ENCODE measurements around the gene MAPKAPK3. TPM values are rescaled to one million over a fixed set of nuclear protein-coding genes. Genes with fewer than 3 reads are reported as not detected.

The MAPKAPK3 gene
- total RNA-seq, 1 experiment from 2014 or later, result 88.2 TPM

DNA sequence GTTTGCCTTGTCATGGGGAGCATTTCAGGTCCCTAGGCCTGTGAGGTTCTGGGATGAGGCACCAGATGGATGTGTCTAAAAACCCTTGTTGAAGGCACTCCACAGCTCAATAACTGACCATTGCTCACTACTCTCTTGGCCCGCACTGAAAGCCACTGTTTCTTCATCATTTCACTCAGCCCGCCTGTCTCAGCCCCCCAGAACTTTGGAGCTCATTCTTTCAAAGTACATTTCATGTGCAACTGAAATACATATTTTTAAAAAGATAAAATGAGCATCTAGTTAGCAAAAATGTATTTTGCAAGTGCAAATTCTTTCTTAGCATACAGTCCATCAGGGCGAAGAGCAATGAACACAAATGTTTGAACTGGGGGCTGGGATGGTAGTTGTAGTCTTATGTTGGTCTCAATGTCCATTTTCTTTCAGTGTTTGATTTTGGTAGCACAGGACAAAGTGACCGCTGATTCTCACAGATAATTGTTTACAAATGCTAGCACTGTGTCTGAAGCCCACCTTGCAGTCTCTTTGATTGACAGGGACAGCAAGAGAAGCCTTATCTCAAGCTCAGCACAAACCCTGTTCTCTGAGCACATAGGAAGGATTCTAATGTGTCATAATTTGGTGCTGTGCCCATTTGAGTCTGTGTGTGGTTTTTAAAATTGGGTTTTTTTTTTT, 28.1 kb upstream of the MAPKAPK3 start:
- TF ChIP-seq EZH2 (IDR thresholded peaks at IDR 0.05; ENCODE audit: low read depth), result no peak
- TF ChIP-seq, protein P1, sequence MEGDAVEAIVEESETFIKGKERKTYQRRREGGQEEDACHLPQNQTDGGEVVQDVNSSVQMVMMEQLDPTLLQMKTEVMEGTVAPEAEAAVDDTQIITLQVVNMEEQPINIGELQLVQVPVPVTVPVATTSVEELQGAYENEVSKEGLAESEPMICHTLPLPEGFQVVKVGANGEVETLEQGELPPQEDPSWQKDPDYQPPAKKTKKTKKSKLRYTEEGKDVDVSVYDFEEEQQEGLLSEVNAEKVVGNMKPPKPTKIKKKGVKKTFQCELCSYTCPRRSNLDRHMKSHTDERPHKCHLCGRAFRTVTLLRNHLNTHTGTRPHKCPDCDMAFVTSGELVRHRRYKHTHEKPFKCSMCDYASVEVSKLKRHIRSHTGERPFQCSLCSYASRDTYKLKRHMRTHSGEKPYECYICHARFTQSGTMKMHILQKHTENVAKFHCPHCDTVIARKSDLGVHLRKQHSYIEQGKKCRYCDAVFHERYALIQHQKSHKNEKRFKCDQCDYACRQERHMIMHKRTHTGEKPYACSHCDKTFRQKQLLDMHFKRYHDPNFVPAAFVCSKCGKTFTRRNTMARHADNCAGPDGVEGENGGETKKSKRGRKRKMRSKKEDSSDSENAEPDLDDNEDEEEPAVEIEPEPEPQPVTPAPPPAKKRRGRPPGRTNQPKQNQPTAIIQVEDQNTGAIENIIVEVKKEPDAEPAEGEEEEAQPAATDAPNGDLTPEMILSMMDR (conservative IDR thresholded peaks at IDR 0.05), result no peak
- H3K4me1 ChIP-seq (replicated peaks; ENCODE audit: insufficient read depth), result no peaks in the 10 kb centered on the region
- BruUV-seq (replicated peaks), result TSS peak; percentile 6
- no peaks in the 10 kb centered on the region for H3K27me3 ChIP-seq (ENCODE audit: insufficient read depth, low read depth)
- no peaks in the 10 kb centered on the region for H3K9me3 ChIP-seq (ENCODE audit: insufficient read depth, low read depth)
- ChIA-PET CTCF (interaction anchor here (0.6 to 0.8 kb wide), 2 partner anchors 13 to 23 kb away, joined by 3 to 4 read pairs; no protein-coding TSS in a partner anchor), POLR2A (ENCODE audit: unreplicated experiment) (interaction anchor here (0.6 to 1.0 kb wide), 2 partner anchors 21 to 100 kb away, joined by 6 to 11 read pairs; no protein-coding TSS in a partner anchor)
- H3K4me2 ChIP-seq, result no peak overlapping the region
- H3K4me3 ChIP-seq, result no peak overlapping the region
- intact Hi-C loops (cut with micrococcal nuclease; ENCODE audit: unreplicated experiment), result no loop called here
- no peak overlapping the region for H3K27ac ChIP-seq
- no peaks in the 10 kb centered on the region for H3K36me3 ChIP-seq (ENCODE audit: low read depth)
- H4K20me1 ChIP-seq (ENCODE audit: insufficient read depth), result no peaks in the 10 kb centered on the region
- no peaks in the 10 kb centered on the region for H3K9me2 ChIP-seq (ENCODE audit: insufficient read depth)
- H2AFZ ChIP-seq, result no peak overlapping the region
- no peaks in the 10 kb centered on the region for H3K79me2 ChIP-seq (ENCODE audit: low read depth)
- no peak for DNase-seq
- H3F3A ChIP-seq (ENCODE audit: insufficient read depth, low read depth), result no peaks in the 10 kb centered on the region; the same call in 1 of the 2 replicates

DNA sequence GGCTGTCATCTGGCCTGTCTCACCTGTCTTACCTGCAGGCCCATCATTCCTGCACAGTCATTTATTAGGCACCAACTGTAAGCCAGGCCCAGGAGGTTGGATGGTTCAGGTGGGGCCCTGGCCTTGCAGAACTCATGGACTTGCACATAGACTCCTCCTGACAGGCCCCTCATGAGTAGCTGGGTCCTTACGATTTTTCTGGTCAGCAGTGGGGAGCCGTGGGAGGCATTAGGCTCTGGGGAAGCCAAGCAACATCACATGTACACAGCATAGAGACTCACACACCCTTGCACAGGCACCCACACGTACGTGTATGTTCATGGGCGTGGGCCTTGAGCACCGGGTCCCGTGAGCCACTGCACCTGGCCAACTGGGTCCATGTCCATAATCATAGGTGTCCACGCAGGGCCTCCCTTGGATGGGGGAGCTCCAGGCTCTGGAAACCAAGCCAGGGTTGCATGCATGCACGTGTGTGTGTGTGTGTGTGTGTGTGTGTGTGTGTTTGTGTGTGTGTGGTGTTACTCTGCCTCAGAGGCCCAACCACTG, 25.7 kb upstream of the MAPKAPK3 start:
- H3K4me1 ChIP-seq (replicated peaks; ENCODE audit: insufficient read depth), result no peaks in the 10 kb centered on the region
- POLR2A ChIA-PET (ENCODE audit: unreplicated experiment), result interaction anchor here (0.6 kb wide), 2 partner anchors 11 to 22 kb away, joined by 6 to 21 read pairs; partner anchors contain the start of gene HEMK1
- H3K9me3 ChIP-seq (ENCODE audit: insufficient read depth, low read depth), result no peaks in the 10 kb centered on the region
- H3K4me2 ChIP-seq, result no peak overlapping the region
- H3F3A ChIP-seq (ENCODE audit: insufficient read depth, low read depth), result no peaks in the 10 kb centered on the region; the same call in 1 of the 2 replicates
- no peak for DNase-seq
- H2AFZ ChIP-seq, result no peak overlapping the region
- no peak overlapping the region for H3K4me3 ChIP-seq
- no peak for TF ChIP-seq EZH2 (IDR thresholded peaks at IDR 0.05; ENCODE audit: low read depth)
- TF ChIP-seq, protein P1 (conservative IDR thresholded peaks at IDR 0.05), result no peak
- no peaks in the 10 kb centered on the region for H3K36me3 ChIP-seq (ENCODE audit: low read depth)
- no peaks in the 10 kb centered on the region for H3K27me3 ChIP-seq (ENCODE audit: insufficient read depth, low read depth)
- no peaks in the 10 kb centered on the region for H4K20me1 ChIP-seq (ENCODE audit: insufficient read depth)
- intact Hi-C loops (cut with micrococcal nuclease; ENCODE audit: unreplicated experiment), result no loop called here
- BruUV-seq (replicated peaks), result no TSS peak
- no peak overlapping the region for H3K27ac ChIP-seq
- no peaks in the 10 kb centered on the region for H3K9me2 ChIP-seq (ENCODE audit: insufficient read depth)
- CTCF ChIA-PET, result interaction anchor here (0.6 kb wide), 1 partner anchor 21 kb away, joined by 3 read pairs; no protein-coding TSS in a partner anchor
- no peaks in the 10 kb centered on the region for H3K79me2 ChIP-seq (ENCODE audit: low read depth)

DNA sequence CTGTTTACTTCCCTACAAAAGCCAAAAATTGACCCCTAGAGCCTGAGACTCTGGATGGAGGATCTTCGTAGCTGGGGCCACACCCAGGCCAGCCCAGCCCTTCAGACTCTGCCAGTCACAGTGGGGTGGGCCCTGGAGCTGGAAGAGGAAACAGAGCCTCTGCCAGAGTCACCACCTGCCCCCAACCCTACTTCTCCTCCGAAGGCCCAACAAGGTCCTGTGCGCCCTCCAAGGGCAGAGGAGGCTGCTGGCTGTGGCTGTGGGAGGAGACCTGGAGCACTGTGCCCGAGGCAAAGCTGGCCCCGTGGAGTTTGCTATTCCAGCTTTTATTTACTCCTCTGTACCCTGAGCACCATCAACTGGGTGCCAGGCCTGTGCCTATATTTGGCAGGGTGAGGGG, 24.4 kb upstream of the MAPKAPK3 start:
- ChIA-PET CTCF (no interaction called here), POLR2A (ENCODE audit: unreplicated experiment) (interaction anchor here (0.5 to 0.6 kb wide), 2 partner anchors 19 to 23 kb away, joined by 3 to 9 read pairs; partner anchors contain the start of gene HEMK1)
- Histone ChIP-seq H3K79me2 (ENCODE audit: low read depth) (no peaks in the 10 kb centered on the region), H3K9me2 (ENCODE audit: insufficient read depth) (no peaks in the 10 kb centered on the region), H3K4me2 (no peak overlapping the region), H3K4me3 (no peak overlapping the region), H2AFZ (no peak overlapping the region), H3K36me3 (ENCODE audit: low read depth) (no peaks in the 10 kb centered on the region), H3K27ac (no peak overlapping the region), H4K20me1 (ENCODE audit: insufficient read depth) (no peaks in the 10 kb centered on the region), H3K27me3 (ENCODE audit: insufficient read depth, low read depth) (no peaks in the 10 kb centered on the region), H3K4me1 (replicated peaks; ENCODE audit: insufficient read depth) (no peaks in the 10 kb centered on the region), H3F3A (ENCODE audit: insufficient read depth, low read depth) (no peaks in the 10 kb centered on the region; the same call in 1 of the 2 replicates), H3K9me3 (ENCODE audit: insufficient read depth, low read depth) (no peaks in the 10 kb centered on the region)
- DNase-seq, result no peak
- intact Hi-C loops (cut with micrococcal nuclease; ENCODE audit: unreplicated experiment), result no loop called here
- no peak for TF ChIP-seq EZH2 (IDR thresholded peaks at IDR 0.05; ENCODE audit: low read depth)
- TF ChIP-seq, protein P1 (conservative IDR thresholded peaks at IDR 0.05), result no peak
- BruUV-seq (replicated peaks), result no TSS peak
